Smooth muscle cell of the brain vasculature (primary cell): ENCODE data around the gene NRXN3.
"Not testable (repeated sequence)": the region's sequence is repeated elsewhere in the genome, so short reads cannot be mapped to it uniquely, and the experiment has no call there.

Experiments
- DNase-seq: peaks from one replicate; pipeline ENCODE4 v3.0.0-alpha.2; 2012; ENCODE audit warnings: low read depth, low spot score

Gene NRXN3

DNA sequence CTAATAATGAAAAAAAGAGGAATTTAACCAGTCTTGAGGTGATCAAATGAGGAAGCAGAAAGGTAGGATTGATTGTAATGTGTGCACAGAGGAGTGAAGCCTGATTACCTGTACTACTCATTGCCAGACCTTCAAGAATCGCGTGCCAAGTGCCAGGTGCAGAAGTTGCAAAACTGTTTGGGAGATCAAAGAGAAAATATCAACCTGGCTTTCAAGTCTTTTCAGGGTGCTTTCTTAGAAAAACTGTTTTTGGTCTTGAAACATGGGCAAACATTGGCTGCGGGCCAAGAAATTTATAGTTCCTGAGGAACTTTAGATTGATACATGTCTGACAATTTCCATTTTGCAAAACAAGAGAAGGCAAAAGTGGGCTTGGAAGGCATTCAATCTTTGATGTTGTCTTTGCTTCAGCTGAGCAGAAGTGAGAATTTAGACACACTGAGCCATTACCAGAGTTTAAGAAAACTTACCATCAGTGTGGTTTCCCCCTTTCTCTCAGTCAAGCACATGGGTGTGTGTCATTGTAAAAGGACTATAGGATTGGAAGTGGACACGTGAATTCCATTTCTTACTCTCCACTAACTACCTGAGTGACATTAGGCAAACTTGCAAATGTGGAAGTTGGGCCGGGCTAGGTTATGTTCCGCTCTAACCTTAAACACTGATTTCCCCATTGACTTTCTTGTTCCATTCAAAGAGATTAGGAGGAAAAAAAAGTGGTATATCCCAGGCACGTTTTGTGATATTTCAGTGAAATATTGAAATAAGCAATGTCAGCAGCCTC, 1555.0 kb downstream of the NRXN3 start:
- DNase-seq: no peak

DNA sequence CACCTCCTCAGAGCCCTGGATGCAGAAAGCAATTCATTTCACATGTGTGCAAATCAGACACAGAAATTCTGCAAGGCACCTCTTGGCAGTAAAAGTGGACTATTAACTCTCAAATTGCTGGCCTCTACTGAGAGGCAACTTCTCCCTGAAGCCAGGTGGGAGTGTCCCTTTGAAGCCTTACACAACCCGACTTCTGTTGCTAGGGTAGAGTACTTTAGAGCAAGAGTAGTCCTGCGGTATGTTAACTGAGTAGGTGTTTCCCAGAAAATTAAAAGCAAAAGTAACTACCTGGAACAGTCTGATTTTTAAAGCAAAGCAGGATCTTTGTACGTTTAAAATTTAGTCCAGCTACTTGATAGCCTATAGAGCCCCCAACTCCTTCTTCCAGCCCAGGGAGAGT, 1557.7 kb downstream of the NRXN3 start:
- DNase-seq: no peak

DNA sequence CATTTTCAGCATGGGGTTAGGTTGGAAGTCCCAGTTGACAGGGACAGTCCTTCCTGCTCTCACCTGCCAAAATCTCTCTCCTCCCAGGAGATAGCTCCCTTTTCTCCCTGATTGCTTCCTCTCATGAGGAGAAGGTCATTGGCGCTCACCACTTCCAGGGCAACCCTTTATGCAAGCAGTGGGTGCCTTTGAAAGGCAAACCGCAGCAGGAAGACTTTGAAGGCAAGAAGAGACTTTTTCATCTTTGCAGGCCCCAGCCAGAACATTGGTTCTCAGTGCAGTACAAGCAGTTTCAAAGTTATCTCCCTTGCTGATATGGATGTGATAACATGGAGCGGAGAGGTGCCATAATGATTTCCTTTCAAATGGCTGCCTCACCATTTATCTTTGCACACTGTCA, 1558.2 kb downstream of the NRXN3 start:
- DNase-seq: no peak

DNA sequence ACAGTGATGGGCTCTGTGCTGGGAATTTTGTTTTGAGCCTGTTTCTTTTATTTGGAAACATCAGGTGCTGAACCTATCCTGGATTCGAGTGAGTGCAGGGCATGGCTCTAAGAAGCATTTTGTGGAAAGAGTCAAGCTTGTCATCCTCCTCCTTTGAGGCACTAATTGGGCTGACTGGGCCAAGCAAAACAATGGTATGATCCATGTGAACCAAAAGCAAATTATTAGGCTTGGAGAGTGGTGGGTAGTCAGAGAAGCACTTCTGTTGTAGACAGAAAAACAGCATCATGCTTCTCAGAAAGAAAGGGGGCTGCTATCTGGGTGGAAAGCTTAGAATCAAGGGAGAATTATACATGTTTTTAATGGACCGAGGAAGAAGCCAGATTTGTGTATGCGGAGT, 1559.6 kb downstream of the NRXN3 start:
- DNase-seq: no peak

DNA sequence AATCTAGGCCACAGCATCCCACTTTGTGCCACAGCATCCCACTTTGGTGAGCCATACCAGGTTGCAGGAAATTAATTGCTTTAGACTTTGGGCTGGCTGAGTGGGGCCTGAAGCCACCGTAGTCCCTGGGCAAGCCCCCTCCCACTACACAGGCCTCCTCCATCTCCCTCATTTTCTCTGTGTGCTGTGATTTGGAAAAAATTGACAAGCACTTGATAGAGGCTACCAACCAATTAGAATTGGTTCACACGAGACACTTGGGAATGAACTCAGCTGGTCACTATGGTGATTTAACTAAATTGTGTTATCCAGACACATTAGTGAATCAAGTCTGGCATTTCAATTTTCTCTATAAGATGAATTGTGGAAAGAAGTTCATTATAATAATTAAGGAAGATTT, 1560.0 kb downstream of the NRXN3 start:
- DNase-seq: no peak

DNA sequence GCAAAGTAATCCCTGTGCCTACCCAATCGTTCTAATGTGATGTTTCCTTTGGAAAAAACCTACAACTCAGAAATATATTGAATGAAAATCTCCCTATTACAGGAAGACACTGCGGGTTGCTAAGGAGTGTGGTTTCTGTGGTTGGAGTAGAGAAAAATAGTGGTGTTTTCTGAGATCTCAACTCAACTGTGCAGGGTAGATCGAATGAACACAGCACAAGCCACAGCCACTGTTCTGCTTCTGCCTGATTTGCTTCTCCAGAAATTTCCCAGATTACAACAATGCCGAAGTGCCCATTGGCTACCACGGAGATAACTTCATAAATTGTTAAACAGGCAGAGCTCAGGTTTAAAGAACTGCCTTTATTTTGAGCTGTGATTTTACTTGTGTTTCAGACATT, 1560.8 kb downstream of the NRXN3 start:
- DNase-seq: no peak

DNA sequence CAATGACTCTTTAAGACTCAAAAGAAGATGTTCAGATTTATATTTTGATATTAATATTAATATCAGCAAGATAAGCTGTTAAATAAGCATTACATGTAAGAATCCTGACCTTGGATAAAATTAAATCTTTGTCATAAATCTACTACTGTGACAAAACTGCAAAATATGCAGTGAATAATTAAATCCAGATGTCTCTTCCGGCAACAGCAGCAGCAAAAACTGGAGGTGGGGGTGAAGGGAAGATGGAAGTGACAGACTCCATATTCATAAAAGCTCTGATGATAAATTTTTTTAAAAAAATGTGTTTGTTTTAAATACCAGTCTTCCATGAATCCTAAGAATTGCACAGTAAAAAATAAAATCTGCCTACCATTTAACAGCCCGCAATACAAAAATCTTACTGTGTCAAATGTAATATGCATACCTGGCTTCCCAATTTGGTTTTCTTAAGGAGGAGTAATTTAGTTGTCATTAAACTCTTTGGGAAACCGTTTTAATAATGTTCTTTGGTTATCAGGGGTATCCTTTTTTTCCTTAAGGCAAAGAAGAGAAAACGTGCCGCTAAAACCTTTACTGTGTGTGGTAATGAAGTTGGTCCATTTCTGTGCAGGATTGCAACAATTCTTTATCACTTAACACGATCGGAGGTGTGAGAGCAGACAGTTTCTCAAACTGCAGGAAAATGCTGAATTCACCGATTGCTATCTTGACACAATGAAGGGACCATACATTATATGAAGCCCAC, 1562.9 kb downstream of the NRXN3 start:
- no peak for DNase-seq

DNA sequence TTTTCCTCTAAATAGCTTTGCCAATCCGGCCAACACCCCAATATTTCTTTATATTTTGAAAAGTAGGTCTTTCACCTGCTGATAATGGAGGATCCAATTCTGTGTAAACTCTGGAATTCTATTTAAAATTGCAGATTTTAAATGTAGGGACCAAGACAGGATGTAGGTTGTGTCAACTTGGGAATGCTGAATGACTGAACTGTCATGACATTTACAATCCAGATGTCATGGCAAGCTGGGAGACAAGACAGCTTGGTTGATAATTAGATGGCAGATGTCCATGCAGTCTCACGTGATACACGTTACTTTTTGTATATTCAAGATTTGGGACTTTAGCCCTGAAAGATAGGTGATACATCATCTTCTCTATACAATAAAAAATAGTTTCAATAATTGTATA, 1564.0 kb downstream of the NRXN3 start:
- DNase-seq: no peak

DNA sequence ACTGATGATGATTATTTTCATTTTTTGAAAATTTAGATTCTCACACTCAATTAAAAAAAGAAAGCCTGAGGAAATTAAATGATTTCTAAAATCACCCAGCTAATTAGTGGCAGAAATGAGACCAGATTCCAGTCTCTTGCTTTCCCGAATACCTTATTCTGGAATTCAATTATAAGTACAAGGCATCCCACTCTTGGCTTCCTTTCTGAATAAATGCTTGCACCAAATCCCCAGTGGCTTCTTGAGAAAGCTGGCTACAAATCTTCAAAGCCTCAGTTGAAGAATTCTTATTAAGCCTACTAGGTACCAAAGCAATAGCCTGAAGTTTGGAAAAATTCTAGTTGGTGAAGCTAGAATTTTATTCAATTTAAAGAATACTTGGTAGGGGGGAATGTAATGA, 1564.5 kb downstream of the NRXN3 start:
- no peak for DNase-seq

DNA sequence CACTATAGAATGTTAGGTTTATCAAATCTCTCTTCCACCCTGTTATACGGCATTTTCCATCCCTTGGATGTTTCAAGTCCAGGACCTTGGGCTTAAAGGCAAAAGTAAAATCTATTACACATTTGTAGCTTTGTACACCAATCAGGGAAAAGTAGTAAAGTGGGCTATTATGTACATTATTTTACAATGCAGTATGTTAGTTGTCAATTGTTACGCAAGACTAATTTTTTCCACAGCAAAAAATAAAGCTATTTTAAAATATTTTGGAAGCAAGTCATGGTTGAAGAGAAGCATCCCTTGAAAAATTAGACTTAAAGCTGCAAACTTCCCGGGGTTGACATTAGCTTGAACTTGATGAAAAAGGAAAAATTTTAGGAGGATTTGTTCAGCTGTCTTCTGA, 1564.9 kb downstream of the NRXN3 start:
- no peak for DNase-seq

DNA sequence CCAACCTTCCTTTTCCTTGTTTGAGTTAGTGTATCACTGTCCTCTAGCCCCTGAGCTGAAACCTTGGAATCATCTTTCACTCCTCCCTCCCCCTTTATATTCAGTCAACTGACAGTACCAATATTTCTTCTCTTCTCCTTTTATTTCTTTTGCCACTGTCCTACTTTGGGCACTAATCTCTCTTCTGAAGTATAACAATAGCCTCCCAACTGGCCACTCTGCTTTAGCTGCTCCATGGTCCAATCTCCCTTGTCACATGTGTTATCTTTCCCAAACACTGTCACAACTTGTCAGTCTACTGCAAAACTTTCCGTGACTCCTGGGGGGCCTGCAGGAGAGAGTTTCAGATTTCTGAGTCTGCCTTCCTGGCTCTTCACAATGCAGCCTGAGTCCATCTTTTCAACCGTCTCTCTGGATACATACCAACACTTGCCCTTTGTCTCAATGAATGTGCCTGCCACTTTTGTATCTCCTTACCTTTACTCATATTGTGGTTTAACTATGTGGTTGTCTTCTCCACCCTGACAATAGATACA, 1570.0 kb downstream of the NRXN3 start:
- DNase-seq: no peak

DNA sequence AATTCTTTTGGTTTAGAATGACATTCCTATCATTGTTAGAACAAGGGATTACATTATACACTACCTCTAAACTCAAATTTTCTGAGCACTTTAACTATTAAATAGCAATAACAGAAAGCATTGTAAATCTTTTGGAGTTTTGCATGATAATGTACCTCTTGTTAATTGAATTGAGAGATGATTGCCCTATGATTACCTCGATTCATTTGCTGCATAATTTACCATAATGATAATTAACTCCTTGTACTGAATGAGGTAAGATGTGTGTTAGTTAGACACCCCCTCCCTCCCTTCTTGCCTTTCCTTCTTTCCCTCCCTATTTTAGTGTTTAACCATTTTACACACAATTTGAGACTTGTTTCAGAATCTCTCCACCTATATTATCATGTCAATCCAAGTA, 1572.0 kb downstream of the NRXN3 start:
- DNase-seq: no peak

DNA sequence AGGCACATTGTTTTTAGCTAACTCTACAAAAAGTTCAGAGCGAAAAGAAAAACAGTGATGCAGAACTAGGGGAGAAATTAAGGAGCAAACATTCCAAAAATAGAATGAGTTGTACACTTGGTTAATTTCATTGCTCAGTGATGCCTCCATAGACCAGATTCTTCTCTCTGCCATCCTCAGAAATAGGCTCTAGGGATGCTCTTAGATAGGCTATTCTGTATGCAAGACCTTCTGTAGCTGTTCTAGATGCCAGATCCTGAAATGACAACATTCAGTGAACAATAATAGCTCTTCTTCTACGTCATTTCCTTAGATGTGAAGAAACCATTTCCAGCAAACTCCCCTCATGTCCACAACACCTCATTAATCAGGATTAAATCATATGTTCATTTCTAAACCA, 1574.9 kb downstream of the NRXN3 start:
- DNase-seq: no peak

DNA sequence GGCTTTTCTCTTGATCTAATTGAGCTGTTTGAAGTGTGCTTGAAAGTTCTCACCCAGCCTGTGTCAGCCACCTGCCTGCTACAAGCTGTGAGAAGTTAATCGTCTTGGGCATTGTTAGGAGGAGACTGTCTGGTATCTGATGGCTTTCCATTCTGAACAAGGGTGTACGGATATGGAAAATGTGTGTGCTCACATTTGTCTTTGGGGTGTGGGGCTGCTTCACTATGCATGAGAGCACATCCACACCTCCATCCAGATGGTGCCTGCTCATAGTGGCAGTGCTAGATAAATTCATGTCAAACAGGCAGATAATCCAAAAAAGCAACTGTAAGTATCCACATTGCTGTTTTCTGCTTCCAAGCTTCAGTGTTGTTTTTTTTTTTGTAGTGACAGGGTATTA, 1578.9 kb downstream of the NRXN3 start:
- DNase-seq: no peak

DNA sequence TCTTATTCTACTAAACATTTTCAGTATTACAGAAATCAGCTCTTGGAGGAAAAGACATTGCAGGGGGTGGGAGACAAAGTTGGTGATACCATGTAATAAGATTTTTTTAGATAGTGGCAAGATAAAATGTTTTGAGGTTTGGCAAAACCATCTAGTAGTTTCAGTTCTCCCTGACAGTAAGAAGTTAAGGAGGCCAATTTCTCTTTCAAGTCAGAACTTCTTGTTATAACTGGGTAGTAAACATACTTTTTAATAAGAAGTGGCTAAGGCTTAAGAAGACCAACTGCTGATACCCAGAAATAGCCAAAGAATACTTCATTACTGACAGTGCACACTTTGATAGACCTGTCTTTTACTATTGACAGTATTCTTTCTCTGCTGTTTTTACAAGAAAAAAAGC, 1588.8 kb downstream of the NRXN3 start:
- DNase-seq: no peak

DNA sequence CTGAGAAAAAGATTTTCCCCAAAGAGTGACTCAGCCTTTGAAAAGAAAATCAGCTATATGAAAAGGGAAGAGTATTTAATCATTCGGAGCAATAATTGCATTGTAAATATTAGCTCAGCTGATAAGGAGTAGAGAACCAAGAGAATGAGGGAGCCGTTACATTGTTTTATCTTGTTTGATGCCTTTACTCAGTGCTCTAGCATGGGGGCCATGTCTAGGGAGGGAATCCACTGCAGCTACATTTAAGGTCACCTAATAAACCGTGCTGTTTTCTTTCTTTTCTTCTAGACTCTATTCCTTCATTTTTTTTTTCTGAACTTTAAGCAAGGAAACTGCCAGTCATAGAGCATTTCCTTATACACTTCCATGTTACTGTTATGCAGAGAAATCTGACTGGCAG, 1594.2 kb downstream of the NRXN3 start:
- no peak for DNase-seq

DNA sequence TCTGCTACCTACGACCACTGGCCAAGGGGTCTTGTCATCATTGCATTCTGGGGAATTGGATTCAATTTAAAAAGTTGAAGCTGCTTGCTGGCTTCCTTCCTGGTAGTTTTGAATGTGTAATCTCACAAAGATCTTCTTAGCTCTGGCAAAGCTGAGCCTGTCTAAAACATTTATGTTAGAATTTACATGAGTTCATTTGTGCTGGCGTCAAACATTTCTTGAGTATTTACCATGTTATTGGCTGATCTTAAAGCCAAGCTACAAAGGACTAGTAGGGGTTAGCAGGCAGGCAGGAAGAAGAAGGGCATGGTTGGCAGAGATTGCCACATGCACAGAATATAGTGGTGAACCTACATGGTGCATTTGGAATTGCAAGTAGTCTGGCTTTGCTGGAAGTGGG, 1596.3 kb downstream of the NRXN3 start:
- DNase-seq: no peak

DNA sequence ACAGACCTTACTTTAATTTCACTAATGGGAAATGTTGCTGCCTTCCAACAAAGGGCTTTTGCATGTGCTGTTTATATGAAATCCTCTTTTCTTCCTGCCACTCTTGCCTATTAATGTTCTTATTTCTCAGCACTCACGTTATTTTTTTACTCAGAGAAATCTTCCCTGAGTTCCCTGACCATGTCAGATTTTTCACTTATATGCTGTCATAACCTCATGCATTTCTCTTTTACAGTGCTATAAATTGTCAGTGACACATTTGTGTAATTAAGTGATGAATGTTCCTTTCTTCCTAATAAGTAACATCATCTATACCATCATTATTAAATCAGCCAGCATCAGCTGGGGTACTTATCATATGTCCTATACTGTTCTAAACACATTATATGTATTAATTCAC, 1597.1 kb downstream of the NRXN3 start:
- no peak for DNase-seq

DNA sequence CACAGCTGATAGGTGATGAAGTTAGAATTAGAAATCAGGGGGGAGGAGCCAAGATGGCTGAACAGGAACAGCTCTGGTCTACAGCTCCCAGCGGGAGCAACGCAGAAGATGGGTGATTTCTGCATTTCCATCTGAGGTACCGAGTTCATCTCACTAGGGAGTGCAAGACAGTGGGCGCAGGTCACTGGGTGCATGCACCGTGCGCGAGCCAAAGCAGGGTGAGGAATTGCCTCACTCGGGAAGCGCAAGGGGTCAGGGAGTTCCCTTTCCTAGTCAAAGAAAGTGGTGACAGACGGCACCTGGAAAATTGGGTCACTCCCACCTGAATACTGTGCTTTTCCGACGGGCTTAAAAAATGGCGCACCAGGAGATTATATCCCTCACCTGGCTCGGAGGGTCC, 1597.5 kb downstream of the NRXN3 start:
- not testable (repeated sequence) for DNase-seq

DNA sequence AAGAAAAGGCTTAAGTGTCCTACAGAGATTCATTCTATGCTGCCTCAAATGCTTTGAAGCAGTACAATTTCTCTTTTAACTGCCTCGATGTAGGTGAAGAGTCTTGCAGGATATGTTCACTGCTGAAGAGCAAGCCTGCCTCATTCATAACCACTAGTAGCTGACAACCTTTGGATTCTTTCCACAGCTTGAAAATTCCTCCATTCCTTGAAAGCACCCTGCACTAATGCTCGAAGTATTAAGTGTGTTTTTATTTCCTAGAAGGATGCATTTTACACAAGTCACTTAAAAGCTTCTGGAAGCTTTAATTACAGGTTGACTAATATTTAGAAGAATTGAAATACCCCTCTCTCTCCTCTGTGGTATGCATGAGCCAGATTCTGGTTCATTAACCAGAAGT, 1611.7 kb downstream of the NRXN3 start:
- DNase-seq: no peak

DNA sequence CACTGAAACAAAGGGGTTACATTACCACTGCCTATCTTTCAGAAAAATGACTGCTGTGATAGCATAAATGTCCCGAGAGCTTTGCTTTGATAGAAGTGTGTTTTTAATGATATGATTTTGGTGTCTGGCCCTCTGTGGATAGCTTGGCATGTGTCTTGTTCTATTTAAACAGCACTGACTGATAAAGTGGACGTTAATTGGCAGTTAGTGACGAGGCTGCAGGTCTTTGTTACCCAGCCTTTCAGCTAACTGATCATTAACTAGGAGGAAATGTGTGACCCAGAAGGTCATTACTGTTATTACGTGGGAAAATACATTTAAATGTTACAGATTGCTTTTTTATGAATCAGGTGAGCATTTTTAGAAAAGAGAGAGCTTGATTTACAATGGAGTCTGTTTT, 1612.9 kb downstream of the NRXN3 start:
- no peak for DNase-seq

DNA sequence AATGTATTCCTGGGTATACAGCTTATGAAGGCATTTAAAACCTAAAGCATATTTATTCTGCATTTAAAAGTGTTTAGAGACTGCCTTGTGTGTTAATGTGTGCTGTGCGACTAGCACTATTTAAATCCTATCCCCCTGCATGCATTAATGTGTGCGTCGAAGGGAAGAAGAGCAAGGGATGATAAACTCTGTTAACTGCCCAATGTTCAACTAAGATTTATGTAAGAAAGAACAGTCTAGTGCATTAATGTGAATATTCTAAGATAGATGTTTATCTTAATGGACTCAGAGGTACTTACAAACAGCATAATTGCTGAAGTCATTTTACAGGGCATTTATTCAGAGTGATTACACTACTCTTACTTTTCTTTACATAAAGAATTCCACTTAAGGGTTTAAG, 1616.3 kb downstream of the NRXN3 start:
- no peak for DNase-seq

DNA sequence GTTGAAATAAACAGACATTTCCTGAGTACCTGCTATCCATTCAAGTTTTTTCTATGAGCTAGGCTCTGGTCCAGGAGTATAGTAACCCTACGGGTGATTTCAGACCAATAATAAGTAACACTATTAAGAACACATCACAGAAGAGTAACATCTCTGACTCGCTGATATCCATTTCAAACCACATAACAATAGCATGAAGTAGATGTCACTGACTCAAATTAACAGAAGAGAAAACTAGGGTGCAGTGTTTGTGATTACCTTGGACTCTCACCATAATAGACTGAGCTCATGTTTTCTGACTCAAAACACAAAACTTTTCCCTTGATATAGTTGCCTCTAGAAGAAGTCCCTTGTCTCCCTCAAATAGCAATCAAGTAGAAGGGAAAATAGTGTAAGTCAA, 1618.2 kb downstream of the NRXN3 start:
- DNase-seq: no peak
